Measurements from ENCODE around the gene PWP1. TPM values are rescaled to one million over a fixed set of nuclear protein-coding genes. Genes with fewer than 3 reads are reported as not detected.

PWP1 gene
- polyA plus RNA-seq, 1 donor (not counting 4 experiments of a cell fraction or from before 2014, with no cell fraction given), result 137 TPM

- dilution Hi-C loops (cut with MboI; ENCODE audit: extremely low pct_ligation_motif_present, low sequenced_read_pairs), result no loop called here
- peaks cover 0 to 3% of the 10 kb centered on the region in 2 experiments for H3K36me3 ChIP-seq (ENCODE audit: control insufficient read depth in 2 of 2, extremely low read depth in 1 of 2, insufficient read depth in 2 of 2, low read length in 2 of 2)
- no peak overlapping the region for H3K27ac ChIP-seq (ENCODE audit: control insufficient read depth, insufficient read depth, low read length)
- TF ChIP-seq CTCF (optimal IDR thresholded peaks at IDR 0.05 in 1 of 3, IDR thresholded peaks at IDR 0.05 in 1 of 3, conservative IDR thresholded peaks at IDR 0.05 in 1 of 3; ENCODE audit: extremely low read depth in 1 of 3, insufficient read depth in 2 of 3, low read length in 3 of 3) (no peak), EZH2 (IDR thresholded peaks at IDR 0.05; ENCODE audit: low read length) (no peak)
- H2AFZ ChIP-seq (ENCODE audit: control insufficient read depth, low read length), result no peak overlapping the region
- H3K9me3 ChIP-seq (ENCODE audit: control insufficient read depth, low read depth, low read length), result no peaks in the 10 kb centered on the region
- H4K20me1 ChIP-seq (ENCODE audit: control insufficient read depth, extremely low read depth, insufficient read depth, low read length), result peaks cover 3% of the 10 kb centered on the region
- H3K9ac ChIP-seq (ENCODE audit: control insufficient read depth, extremely low read depth, insufficient read depth, low read length), result no peak overlapping the region
- H3K4me1 ChIP-seq (ENCODE audit: control insufficient read depth, extremely low read depth, insufficient read depth, low read length), result no peaks in the 10 kb centered on the region
- no peaks in the 10 kb centered on the region for H3K27me3 ChIP-seq (ENCODE audit: control insufficient read depth, extremely low read depth, insufficient read depth, low read length)
- DNase-seq (ENCODE audit: low read depth, low spot score) (no peak), FAIRE-seq (no peak)
- no peak overlapping the region for H3K4me2 ChIP-seq (ENCODE audit: control insufficient read depth, extremely low read depth, insufficient read depth, low read depth, low read length)
- H3K9me1 ChIP-seq (ENCODE audit: control insufficient read depth, extremely low read depth, insufficient read depth, low read length), result no peaks in the 10 kb centered on the region
- no peak overlapping the region for H3K4me3 ChIP-seq (ENCODE audit: control insufficient read depth in 2 of 3, extremely low read depth in 1 of 3, insufficient read depth in 2 of 3, low read depth in 1 of 3, low read length in 3 of 3)
- H3K79me2 ChIP-seq (ENCODE audit: control insufficient read depth, insufficient read depth, low read length), result no peaks in the 10 kb centered on the region
These were observed 32.1 kb upstream of the PWP1 start for GRCh38 chr12:107653519-107653918.

- no peak for TF ChIP-seq EZH2 (IDR thresholded peaks at IDR 0.05; ENCODE audit: low read length)
- TF ChIP-seq CTCF (optimal IDR thresholded peaks at IDR 0.05 in 1 of 3, IDR thresholded peaks at IDR 0.05 in 1 of 3, conservative IDR thresholded peaks at IDR 0.05 in 1 of 3; ENCODE audit: extremely low read depth in 1 of 3, insufficient read depth in 2 of 3, low read length in 3 of 3), result no peak
- Histone ChIP-seq H3K4me3 (ENCODE audit: control insufficient read depth in 2 of 3, extremely low read depth in 1 of 3, insufficient read depth in 2 of 3, low read depth in 1 of 3, low read length in 3 of 3) (no peak overlapping the region), H3K9me3 (ENCODE audit: control insufficient read depth, low read depth, low read length) (no peaks in the 10 kb centered on the region), H3K4me2 (ENCODE audit: control insufficient read depth, extremely low read depth, insufficient read depth, low read depth, low read length) (no peak overlapping the region), H3K9me1 (ENCODE audit: control insufficient read depth, extremely low read depth, insufficient read depth, low read length) (no peaks in the 10 kb centered on the region), H3K9ac (ENCODE audit: control insufficient read depth, extremely low read depth, insufficient read depth, low read length) (no peak overlapping the region), H3K4me1 (ENCODE audit: control insufficient read depth, extremely low read depth, insufficient read depth, low read length) (no peaks in the 10 kb centered on the region), H3K36me3 (ENCODE audit: control insufficient read depth in 2 of 2, extremely low read depth in 1 of 2, insufficient read depth in 2 of 2, low read length in 2 of 2) (peaks cover 0 to 3% of the 10 kb centered on the region in 2 experiments), H4K20me1 (ENCODE audit: control insufficient read depth, extremely low read depth, insufficient read depth, low read length) (peaks cover 3% of the 10 kb centered on the region), H2AFZ (ENCODE audit: control insufficient read depth, low read length) (no peak overlapping the region), H3K27me3 (ENCODE audit: control insufficient read depth, extremely low read depth, insufficient read depth, low read length) (no peaks in the 10 kb centered on the region), H3K27ac (ENCODE audit: control insufficient read depth, insufficient read depth, low read length) (no peak overlapping the region), H3K79me2 (ENCODE audit: control insufficient read depth, insufficient read depth, low read length) (no peaks in the 10 kb centered on the region)
- no peak for DNase-seq (ENCODE audit: low read depth, low spot score)
- FAIRE-seq, result no peak
- dilution Hi-C loops (cut with MboI; ENCODE audit: extremely low pct_ligation_motif_present, low sequenced_read_pairs), result no loop called here
These were observed 30.7 kb upstream of the PWP1 start for GRCh38 chr12:107654873-107655272.

Measured in keratinocyte (primary cell).